Natural killer cell (primary cell): Measurements from ENCODE around the gene CTAG1B. TPM values are rescaled to one million over a fixed set of nuclear protein-coding genes. Genes with fewer than 3 reads are reported as not detected.
"Not testable (repeated sequence)": the region's sequence is repeated elsewhere in the genome, so short reads cannot be mapped to it uniquely, and the experiment has no call there.

Source experiments
- ATAC-seq, 3 donors: fragments of 150-1000 bp in 2 of 3; fragments of 200-7000 bp in 1 of 3; cut with Tn5 transposase; 1 replicate in 1 of 3; 2 replicates in 2 of 3; pipeline ENCODE4 v1.10.0; 2021; ENCODE audit warnings: mild to moderate bottlenecking in 2 of 3, moderate library complexity in 2 of 3
- DNase-seq, 2 donors: peaks; one replicate each; pipeline versions ENCODE4 v3.0.0 to v3.0.0-alpha.2; 2013 to 2021; ENCODE audit warnings: mixed read lengths in 1 of 2
- H3K27ac ChIP-seq: one replicate; pipeline ENCODE4 v1.5.1; 2013; ENCODE audit warnings: mild to moderate bottlenecking, low read length
- H3K27me3 ChIP-seq: one replicate; pipeline ENCODE4 v1.6.1; 2013; ENCODE audit warnings: low read length; ENCODE audit not compliant: control insufficient read depth, insufficient read depth
- H3K36me3 ChIP-seq: one replicate; pipeline ENCODE4 v1.6.1; 2013; ENCODE audit warnings: low read length; ENCODE audit not compliant: control insufficient read depth, insufficient read depth
- H3K4me1 ChIP-seq: one replicate; pipeline ENCODE4 v1.6.1; 2013; ENCODE audit warnings: low read length; ENCODE audit not compliant: control insufficient read depth, insufficient read depth
- H3K4me3 ChIP-seq: one replicate; pipeline ENCODE4 v1.5.1; 2013; ENCODE audit warnings: low read length
- H3K9me3 ChIP-seq: one replicate; pipeline ENCODE4 v1.6.1; 2013; ENCODE audit warnings: low read length; ENCODE audit not compliant: control insufficient read depth, insufficient read depth
- H3K27ac Mint-ChIP-seq, 2 donors: one replicate each; pipeline ENCODE4 v1.8.0; 2022; ENCODE audit warnings: mild to moderate bottlenecking in 2 of 2, mixed read lengths in 2 of 2, moderate library complexity in 1 of 2
- H3K27me3 Mint-ChIP-seq, 2 donors: one replicate each; pipeline ENCODE4 v1.8.0; 2022; ENCODE audit warnings: low read depth in 2 of 2, mixed read lengths in 2 of 2
- H3K36me3 Mint-ChIP-seq: one replicate; pipeline ENCODE4 v1.8.0; 2022; ENCODE audit warnings: mixed read lengths
- H3K4me1 Mint-ChIP-seq, 2 donors: one replicate each; pipeline ENCODE4 v1.8.0; 2022; ENCODE audit warnings: mixed read lengths in 2 of 2
- H3K4me3 Mint-ChIP-seq: one replicate; pipeline ENCODE4 v1.8.0; 2022; ENCODE audit warnings: mild to moderate bottlenecking, moderate library complexity, mixed read lengths
- H3K9me3 Mint-ChIP-seq, 2 donors: one replicate each; pipeline ENCODE4 v1.8.0; 2022; ENCODE audit warnings: mixed read lengths in 2 of 2
- CTCF ChIP-seq: fragments of 200-600 bp; IDR thresholded peaks from one replicate; pipeline ENCODE4 v1.8.0; 2022; ENCODE audit warnings: antibody characterized with exemption
- WGBS: methylation state at CpG from one replicate; pipeline ENCODE4 v1.1.7; 2013; ENCODE audit warnings: missing lambda C conversion rate; ENCODE audit not compliant: insufficient coverage; 5-methylcytosine and 5-hydroxymethylcytosine counted together
- intact Hi-C: fragments of 100-400 bp; cut with micrococcal nuclease; formaldehyde crosslinking; loops from one replicate; pipeline ENCODE4 v1.14.2; 2022
- total RNA-seq, 4 donors: library from RNA; stranded (reverse); fragments of 120-200 nt in 1 of 4; gene quantifications; one replicate each; pipeline versions ENCODE4 v1.2.3 to v1.2.4, GENCODE V29; 2013 to 2022

The CTAG1B gene
- total RNA-seq, 3 donors from 2014 or later (not counting 1 experiment from before 2014, with no cell fraction given), result not detected

- Histone ChIP-seq H3K27me3 (no peaks in the 10 kb centered on the region), H3K36me3 (no peaks in the 10 kb centered on the region), H3K9me3 (no peaks in the 10 kb centered on the region), H3K27ac (no peak overlapping the region), H3K4me1 (peaks cover 15% of the 10 kb centered on the region), H3K4me3 (no peak overlapping the region)
- H3K4me3 Mint-ChIP-seq, result peak overlapping the region; percentile 52
- no peak for DNase-seq
- H3K9me3 Mint-ChIP-seq, result no peaks in the 10 kb centered on the region
- peaks cover 19 to 26% of the 10 kb centered on the region in 2 donors for H3K4me1 Mint-ChIP-seq
- intact Hi-C loops, result no loop called here
- no peaks in the 10 kb centered on the region for H3K36me3 Mint-ChIP-seq
- no peaks in the 10 kb centered on the region for H3K27me3 Mint-ChIP-seq
- peak overlapping the region; percentile 2 to 15 for H3K27ac Mint-ChIP-seq
- WGBS, result no CpG with 5 or more reads among the region's 2 CpGs
- no peak for ATAC-seq
- no peak for TF ChIP-seq CTCF
Measured at GRCh38 chrX:154595559-154596249, 23.4 kb downstream of the CTAG1B start.

GRCh38 chrX:154594491-154594890, 24.6 kb downstream of the CTAG1B start:
- Mint-ChIP-seq H3K27ac (no peak overlapping the region), H3K36me3 (no peaks in the 10 kb centered on the region), H3K4me1 (peaks cover 18 to 19% of the 10 kb centered on the region in 2 donors), H3K9me3 (no peaks in the 10 kb centered on the region), H3K4me3 (no peak overlapping the region), H3K27me3 (no peaks in the 10 kb centered on the region)
- no peak for TF ChIP-seq CTCF
- no peak overlapping the region for H3K27ac ChIP-seq
- DNase-seq (no peak), ATAC-seq (no peak)
- no peaks in the 10 kb centered on the region for H3K27me3 ChIP-seq
- intact Hi-C loops, result no loop called here
- 88% methylated on average over 3 of the region's 4 CpGs for WGBS
- H3K36me3 ChIP-seq, result no peaks in the 10 kb centered on the region
- H3K9me3 ChIP-seq, result no peaks in the 10 kb centered on the region
- H3K4me1 ChIP-seq, result peaks cover 11% of the 10 kb centered on the region
- H3K4me3 ChIP-seq, result no peak overlapping the region

GRCh38 chrX:154593201-154593600, 25.9 kb downstream of the CTAG1B start:
- no peak for TF ChIP-seq CTCF
- H3K4me3 Mint-ChIP-seq, result no peak overlapping the region
- intact Hi-C loops, result no loop called here
- H3K27me3 Mint-ChIP-seq, result no peaks in the 10 kb centered on the region
- H3K36me3 Mint-ChIP-seq, result no peaks in the 10 kb centered on the region
- Histone ChIP-seq H3K9me3 (no peaks in the 10 kb centered on the region), H3K27me3 (no peaks in the 10 kb centered on the region), H3K36me3 (no peaks in the 10 kb centered on the region), H3K4me1 (peaks cover 11% of the 10 kb centered on the region), H3K27ac (no peak overlapping the region), H3K4me3 (no peak overlapping the region)
- H3K4me1 Mint-ChIP-seq, result peaks cover 18 to 19% of the 10 kb centered on the region in 2 donors
- 97% methylated on average over 5 of the region's 5 CpGs for WGBS
- H3K9me3 Mint-ChIP-seq, result no peaks in the 10 kb centered on the region
- ATAC-seq, result no peak
- DNase-seq, result no peak
- H3K27ac Mint-ChIP-seq, result no peak overlapping the region

- H3K27ac Mint-ChIP-seq, result no peak overlapping the region
- no peaks in the 10 kb centered on the region for H3K9me3 ChIP-seq
- 98% methylated on average over 4 of the region's 5 CpGs for WGBS
- H3K36me3 Mint-ChIP-seq, result no peaks in the 10 kb centered on the region
- DNase-seq (no peak), ATAC-seq (no peak)
- no peaks in the 10 kb centered on the region for H3K27me3 ChIP-seq
- peaks cover 11% of the 10 kb centered on the region for H3K4me1 ChIP-seq
- H3K27ac ChIP-seq, result no peak overlapping the region
- H3K27me3 Mint-ChIP-seq, result no peaks in the 10 kb centered on the region
- no peak for TF ChIP-seq CTCF
- no peak overlapping the region for H3K4me3 ChIP-seq
- intact Hi-C loops, result no loop called here
- H3K9me3 Mint-ChIP-seq, result no peaks in the 10 kb centered on the region
- no peak overlapping the region for H3K4me3 Mint-ChIP-seq
- peaks cover 15 to 18% of the 10 kb centered on the region in 2 donors for H3K4me1 Mint-ChIP-seq
- H3K36me3 ChIP-seq, result no peaks in the 10 kb centered on the region
Measured at GRCh38 chrX:154592505-154592904, 26.6 kb downstream of the CTAG1B start.

GRCh38 chrX:154590415-154590814, 28.7 kb downstream of the CTAG1B start:
- H3K4me3 Mint-ChIP-seq, H3K27me3 Mint-ChIP-seq, intact Hi-C loops, H3K4me3 ChIP-seq, H3K9me3 ChIP-seq, H3K36me3 Mint-ChIP-seq, H3K4me1 ChIP-seq, H3K4me1 Mint-ChIP-seq, H3K27me3 ChIP-seq, DNase-seq, H3K36me3 ChIP-seq, H3K27ac ChIP-seq, H3K9me3 Mint-ChIP-seq, H3K27ac Mint-ChIP-seq: not testable (repeated sequence)
- ATAC-seq, result peak in 1 of 3 donors; percentile 47
- no CpG with 5 or more reads among the region's 13 CpGs for WGBS
